ENCODE measurements around the gene EML4.

DNA sequence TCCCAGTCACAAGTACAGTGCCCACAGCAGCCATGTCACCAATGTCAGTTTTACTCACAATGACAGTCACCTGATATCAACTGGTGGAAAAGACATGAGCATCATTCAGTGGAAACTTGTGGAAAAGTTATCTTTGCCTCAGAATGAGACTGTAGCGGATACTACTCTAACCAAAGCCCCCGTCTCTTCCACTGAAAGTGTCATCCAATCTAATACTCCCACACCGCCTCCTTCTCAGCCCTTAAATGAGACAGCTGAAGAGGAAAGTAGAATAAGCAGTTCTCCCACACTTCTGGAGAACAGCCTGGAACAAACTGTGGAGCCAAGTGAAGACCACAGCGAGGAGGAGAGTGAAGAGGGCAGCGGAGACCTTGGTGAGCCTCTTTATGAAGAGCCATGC is 160.6 kb downstream of the EML4 start:
- TF ChIP-seq, protein P1, sequence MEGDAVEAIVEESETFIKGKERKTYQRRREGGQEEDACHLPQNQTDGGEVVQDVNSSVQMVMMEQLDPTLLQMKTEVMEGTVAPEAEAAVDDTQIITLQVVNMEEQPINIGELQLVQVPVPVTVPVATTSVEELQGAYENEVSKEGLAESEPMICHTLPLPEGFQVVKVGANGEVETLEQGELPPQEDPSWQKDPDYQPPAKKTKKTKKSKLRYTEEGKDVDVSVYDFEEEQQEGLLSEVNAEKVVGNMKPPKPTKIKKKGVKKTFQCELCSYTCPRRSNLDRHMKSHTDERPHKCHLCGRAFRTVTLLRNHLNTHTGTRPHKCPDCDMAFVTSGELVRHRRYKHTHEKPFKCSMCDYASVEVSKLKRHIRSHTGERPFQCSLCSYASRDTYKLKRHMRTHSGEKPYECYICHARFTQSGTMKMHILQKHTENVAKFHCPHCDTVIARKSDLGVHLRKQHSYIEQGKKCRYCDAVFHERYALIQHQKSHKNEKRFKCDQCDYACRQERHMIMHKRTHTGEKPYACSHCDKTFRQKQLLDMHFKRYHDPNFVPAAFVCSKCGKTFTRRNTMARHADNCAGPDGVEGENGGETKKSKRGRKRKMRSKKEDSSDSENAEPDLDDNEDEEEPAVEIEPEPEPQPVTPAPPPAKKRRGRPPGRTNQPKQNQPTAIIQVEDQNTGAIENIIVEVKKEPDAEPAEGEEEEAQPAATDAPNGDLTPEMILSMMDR (IDR thresholded peaks at IDR 0.05) = no peak
- TF ChIP-seq POLR2A (IDR thresholded peaks at IDR 0.05) = no peak

Measured in heart left ventricle (tissue), 13 donors.